NT2/D1 (cell line): ENCODE results near the gene CABLES1.

Experiments
- DNase-seq: peaks from one replicate; pipeline ENCODE4 v3.0.0-alpha.2; 2011; ENCODE audit warnings: low read depth, low spot score
- H3K27me3 ChIP-seq: 2 replicates; pipeline ENCODE4 v1.6.0; 2011; ENCODE audit warnings: mild to moderate bottlenecking; ENCODE audit not compliant: insufficient read length, insufficient read depth
- H3K36me3 ChIP-seq: 2 replicates; pipeline ENCODE4 v1.6.1; 2011; ENCODE audit warnings: mild to moderate bottlenecking, low read length, mixed read lengths; ENCODE audit not compliant: insufficient read depth, insufficient read length
- H3K4me1 ChIP-seq: 2 replicates; pipeline ENCODE4 v1.5.1; 2011; ENCODE audit not compliant: insufficient read depth, insufficient read length
- H3K4me3 ChIP-seq: 2 replicates; pipeline ENCODE4 v1.5.1; 2011; ENCODE audit warnings: low read depth; ENCODE audit not compliant: insufficient read length
- H3K9ac ChIP-seq: 2 replicates; pipeline ENCODE4 v1.6.0; 2011; ENCODE audit warnings: low read depth; ENCODE audit not compliant: insufficient read length
- H3K9me3 ChIP-seq: 2 replicates; pipeline ENCODE4 v1.5.1; 2011; ENCODE audit warnings: mild to moderate bottlenecking, low read length; ENCODE audit not compliant: insufficient read depth
- SUZ12 ChIP-seq: IDR thresholded peaks from 2 replicates; pipeline ENCODE4 v1.6.1; 2011; ENCODE audit not compliant: insufficient read length, insufficient read depth; ENCODE audit errors: extremely low read depth
- YY1 ChIP-seq: IDR thresholded peaks from 2 replicates; pipeline ENCODE4 v1.6.1; 2011; ENCODE audit not compliant: insufficient read length, insufficient read depth
- ZNF274 ChIP-seq: IDR thresholded peaks from 2 replicates; pipeline ENCODE4 v1.6.1; 2011; ENCODE audit warnings: mild to moderate bottlenecking, low read depth, low read length

Gene CABLES1

GRCh38 chr18:23229472-23229871, 94.2 kb downstream of the CABLES1 start:
- no peaks in the 10 kb centered on the region for H3K9me3 ChIP-seq
- H3K27me3 ChIP-seq: no peaks in the 10 kb centered on the region
- no peak for DNase-seq
- H3K4me1 ChIP-seq: peaks cover 4% of the 10 kb centered on the region
- TF ChIP-seq YY1 (no peak), ZNF274 (no peak), SUZ12 (no peak)
- H3K36me3 ChIP-seq: peaks cover 15% of the 10 kb centered on the region
- no peak overlapping the region for H3K4me3 ChIP-seq
- H3K9ac ChIP-seq: no peak overlapping the region

GRCh38 chr18:23230686-23231085, 95.4 kb downstream of the CABLES1 start:
- H3K4me1 ChIP-seq: peaks cover 7% of the 10 kb centered on the region
- DNase-seq: no peak
- TF ChIP-seq ZNF274: no peak
- TF ChIP-seq YY1: no peak
- no peak for TF ChIP-seq SUZ12
- no peaks in the 10 kb centered on the region for H3K9me3 ChIP-seq
- no peak overlapping the region for H3K4me3 ChIP-seq
- H3K27me3 ChIP-seq: no peaks in the 10 kb centered on the region
- peaks cover 23% of the 10 kb centered on the region for H3K36me3 ChIP-seq
- H3K9ac ChIP-seq: no peak overlapping the region

GRCh38 chr18:23231340-23232021, 96.2 kb downstream of the CABLES1 start:
- H3K27me3 ChIP-seq: no peaks in the 10 kb centered on the region
- peaks cover 31% of the 10 kb centered on the region for H3K36me3 ChIP-seq
- H3K4me1 ChIP-seq: peaks cover 7% of the 10 kb centered on the region
- H3K4me3 ChIP-seq: no peak overlapping the region
- H3K9me3 ChIP-seq: no peaks in the 10 kb centered on the region
- DNase-seq: no peak
- TF ChIP-seq SUZ12 (no peak), YY1 (no peak), ZNF274 (no peak)
- H3K9ac ChIP-seq: no peak overlapping the region

- no peak for DNase-seq
Measured at GRCh38 chr18:23232331-23232730, 97.0 kb downstream of the CABLES1 start.

GRCh38 chr18:23234619-23235018, 99.3 kb downstream of the CABLES1 start:
- Histone ChIP-seq H3K4me3 (no peak overlapping the region), H3K4me1 (peaks cover 15% of the 10 kb centered on the region), H3K9me3 (no peaks in the 10 kb centered on the region), H3K9ac (no peak overlapping the region), H3K27me3 (no peaks in the 10 kb centered on the region), H3K36me3 (peaks cover 47% of the 10 kb centered on the region)
- TF ChIP-seq YY1 (no peak), SUZ12 (no peak), ZNF274 (no peak)
- DNase-seq: no peak

More at GRCh38 chr18:23232331-23232730, 97.0 kb downstream of the CABLES1 start:
- TF ChIP-seq SUZ12: no peak
- no peak for TF ChIP-seq YY1
- TF ChIP-seq ZNF274: no peak
- Histone ChIP-seq H3K9me3 (no peaks in the 10 kb centered on the region), H3K4me1 (peaks cover 9% of the 10 kb centered on the region), H3K9ac (no peak overlapping the region), H3K4me3 (no peak overlapping the region), H3K27me3 (no peaks in the 10 kb centered on the region), H3K36me3 (peaks cover 39% of the 10 kb centered on the region)

GRCh38 chr18:23235336-23235735, 100.1 kb downstream of the CABLES1 start:
- Histone ChIP-seq H3K36me3 (peaks cover 47% of the 10 kb centered on the region), H3K9me3 (no peaks in the 10 kb centered on the region), H3K4me1 (peaks cover 18% of the 10 kb centered on the region), H3K9ac (no peak overlapping the region), H3K4me3 (no peak overlapping the region), H3K27me3 (no peaks in the 10 kb centered on the region)
- no peak for TF ChIP-seq YY1
- TF ChIP-seq ZNF274: no peak
- TF ChIP-seq SUZ12: no peak
- no peak for DNase-seq

GRCh38 chr18:23235860-23236259, 100.6 kb downstream of the CABLES1 start:
- TF ChIP-seq SUZ12: no peak
- no peak for TF ChIP-seq ZNF274
- TF ChIP-seq YY1: no peak
- H3K9me3 ChIP-seq: no peaks in the 10 kb centered on the region
- no peak for DNase-seq
- H3K4me1 ChIP-seq: peaks cover 20% of the 10 kb centered on the region
- no peak overlapping the region for H3K9ac ChIP-seq
- no peaks in the 10 kb centered on the region for H3K27me3 ChIP-seq
- H3K4me3 ChIP-seq: no peak overlapping the region
- peaks cover 47% of the 10 kb centered on the region for H3K36me3 ChIP-seq
